Colonic mucosa (tissue), 4 donors: ENCODE results near the gene CBX7. TPM values are rescaled to one million over a fixed set of nuclear protein-coding genes. Genes with fewer than 3 reads are reported as not detected.

Source experiments
- DNase-seq: peaks from one replicate; pipeline ENCODE4 v3.0.0-alpha.2; 2020
- H3K27ac ChIP-seq: fragments of 200-600 bp; one replicate; pipeline ENCODE4 v1.8.0; 2021
- H3K27me3 ChIP-seq: fragments of 200-600 bp; one replicate; pipeline ENCODE4 v1.8.0; 2021
- H3K36me3 ChIP-seq: fragments of 200-600 bp; one replicate; pipeline ENCODE4 v1.8.0; 2021
- H3K4me1 ChIP-seq: fragments of 200-600 bp; one replicate; pipeline ENCODE4 v1.8.0; 2021; ENCODE audit warnings: mild to moderate bottlenecking
- H3K4me3 ChIP-seq: fragments of 200-600 bp; one replicate; pipeline ENCODE4 v1.8.0; 2021
- H3K9ac ChIP-seq, 2 donors: one replicate each; pipeline ENCODE4 v1.7.0; 2013; ENCODE audit warnings: control low read depth in 2 of 2, low read depth in 2 of 2, low read length in 2 of 2
- H3K9me3 ChIP-seq: fragments of 200-600 bp; one replicate; pipeline ENCODE4 v1.8.0; 2021
- CTCF ChIP-seq: fragments of 200-600 bp; IDR thresholded peaks from one replicate; pipeline ENCODE4 v1.8.0; 2022; ENCODE audit warnings: antibody characterized with exemption, mild to moderate bottlenecking
- intact Hi-C: fragments of 100-400 bp; cut with DNase I; formaldehyde crosslinking; loops from one replicate; pipeline ENCODE4 v1.14.1; 2022
- total RNA-seq, 2 donors: library from RNA; stranded (reverse); fragmentation: NEBNext Ultra II Directional in 1 of 2; extraction: Animal tissue kit (Norgen Biotek cat#: 25700) in 1 of 2; gene quantifications; one replicate each; pipeline ENCODE4 v1.2.1, GENCODE V29; 2021
- donor health status: healthy.
- donor health status: DM: no; HTN: no; CAD: no.
- donor health status: DM: no; HTN: no; CAD: no.

The CBX7 gene
- total RNA-seq, 2 donors from 2014 or later = 15.0 to 21.1 TPM

GRCh38 chr22:39151329-39151975 lies 1.0 kb downstream of the CBX7 start:
- Histone ChIP-seq H3K27me3 (peaks cover 18% of the 10 kb centered on the region), H3K9ac (peak overlapping the region; percentile 76 to 91), H3K36me3 (no peaks in the 10 kb centered on the region), H3K9me3 (no peaks in the 10 kb centered on the region), H3K27ac (peak overlapping the region; percentile 69), H3K4me3 (peak overlapping the region; percentile 65), H3K4me1 (no peaks in the 10 kb centered on the region)
- TF ChIP-seq CTCF = no peak
- intact Hi-C loops = loop anchor here (5.0 kb wide), 1 partner anchor 166 kb away; the partner anchor contains the start of gene RPL3
- no peak for DNase-seq

- no peaks in the 10 kb centered on the region for H3K9me3 ChIP-seq
- no peak overlapping the region for H3K4me3 ChIP-seq
- no peaks in the 10 kb centered on the region for H3K36me3 ChIP-seq
- H3K27me3 ChIP-seq = peaks cover 18% of the 10 kb centered on the region
- H3K4me1 ChIP-seq = peaks cover 5% of the 10 kb centered on the region
- no peak for DNase-seq
- no peak for TF ChIP-seq CTCF
- H3K9ac ChIP-seq = peak overlapping the region in 1 of 2 donors; percentile 5
- H3K27ac ChIP-seq = peak overlapping the region; percentile 13
- intact Hi-C loops = loop anchor here (5.0 kb wide), 1 partner anchor 166 kb away; the partner anchor contains the start of gene RPL3
These were observed 1.6 kb downstream of the CBX7 start for GRCh38 chr22:39150848-39151215.

- no peak for TF ChIP-seq CTCF
- intact Hi-C loops = loop anchor here (5.0 kb wide), 1 partner anchor 167 kb away; the partner anchor contains the start of gene RPL3
- Histone ChIP-seq H3K36me3 (no peaks in the 10 kb centered on the region), H3K4me1 (peaks cover 5% of the 10 kb centered on the region), H3K27ac (peak overlapping the region; percentile 48), H3K4me3 (no peak overlapping the region), H3K9me3 (no peaks in the 10 kb centered on the region), H3K27me3 (peaks cover 18% of the 10 kb centered on the region), H3K9ac (no peak overlapping the region)
- DNase-seq = no peak
These were observed 2.3 kb downstream of the CBX7 start for GRCh38 chr22:39149915-39150847.

GRCh38 chr22:39148727-39149535 lies 3.5 kb downstream of the CBX7 start:
- Histone ChIP-seq H3K9me3 (no peaks in the 10 kb centered on the region), H3K4me3 (no peak overlapping the region), H3K9ac (peak overlapping the region; percentile 50 to 54), H3K27ac (peak overlapping the region; percentile 62), H3K36me3 (no peaks in the 10 kb centered on the region), H3K4me1 (peaks cover 5% of the 10 kb centered on the region), H3K27me3 (peaks cover 10% of the 10 kb centered on the region)
- intact Hi-C loops = no loop called here
- DNase-seq = peak; percentile 50
- no peak for TF ChIP-seq CTCF
